A204.1 (cell line): ENCODE data around the gene FLACC1.

ENCODE experiments used
- FAIRE-seq: peaks from 2 replicates; lab custom pipeline; 2012; peaks lifted over from hg19 to GRCh38; lab: Jason Lieb, UNC

Gene FLACC1

DNA sequence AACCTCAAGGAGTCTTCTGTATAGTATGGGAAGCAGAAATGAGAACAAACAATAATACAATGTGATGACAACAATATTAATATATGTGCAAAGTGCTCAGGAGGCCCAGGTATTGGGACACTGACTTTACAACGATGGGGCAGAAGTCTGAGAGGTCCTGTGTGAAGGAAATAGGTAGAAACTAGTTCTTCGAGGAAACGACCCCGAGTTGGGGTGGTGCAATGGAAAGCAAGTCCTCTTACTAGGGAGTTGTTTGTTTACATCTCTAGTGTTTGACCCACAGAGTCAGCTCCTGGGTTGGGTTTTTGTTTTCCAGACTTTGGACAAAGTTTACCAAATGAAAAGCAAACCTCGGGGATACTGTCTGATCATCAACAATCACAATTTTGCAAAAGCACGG lies 80.6 kb downstream of the FLACC1 start:
- no peak for FAIRE-seq

DNA sequence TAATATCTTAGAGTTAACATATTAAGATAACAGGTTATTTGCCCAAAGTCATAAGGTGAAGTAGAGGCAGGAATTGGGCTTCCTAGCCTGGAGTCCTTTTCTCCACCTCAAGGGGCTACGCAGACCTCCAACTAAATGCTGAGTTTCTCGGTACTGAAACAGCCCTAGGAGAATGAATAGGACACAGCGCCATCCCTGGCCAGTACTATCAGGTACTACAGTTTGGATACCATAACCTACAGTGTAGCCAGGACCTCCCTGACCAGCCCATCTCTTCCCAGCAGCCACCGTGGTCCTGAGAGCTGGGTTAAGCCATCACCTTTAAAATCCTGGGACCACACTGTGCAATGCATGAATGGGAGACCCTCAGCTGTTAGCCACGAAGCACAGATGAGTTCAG lies 81.2 kb downstream of the FLACC1 start:
- FAIRE-seq, result no peak

DNA sequence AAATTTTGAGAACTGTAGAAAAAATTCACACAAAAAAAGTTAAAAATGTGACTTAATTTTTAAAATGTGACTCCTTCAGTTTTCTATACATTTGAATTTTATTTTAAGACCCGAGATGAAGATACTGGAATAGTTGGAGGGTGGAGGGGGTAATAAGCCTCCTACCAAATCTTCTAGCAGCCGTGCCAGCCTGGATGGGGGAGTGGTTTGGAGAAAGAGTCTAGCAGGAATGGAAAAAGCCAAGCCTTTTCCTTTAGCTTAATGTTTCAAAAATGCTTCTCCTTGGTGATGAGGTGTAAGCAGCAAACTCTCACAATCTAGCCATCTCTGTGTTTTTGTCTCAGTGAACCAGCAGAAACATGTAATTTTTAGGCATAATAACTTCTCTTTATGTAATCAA lies 82.1 kb downstream of the FLACC1 start:
- FAIRE-seq, result no peak

DNA sequence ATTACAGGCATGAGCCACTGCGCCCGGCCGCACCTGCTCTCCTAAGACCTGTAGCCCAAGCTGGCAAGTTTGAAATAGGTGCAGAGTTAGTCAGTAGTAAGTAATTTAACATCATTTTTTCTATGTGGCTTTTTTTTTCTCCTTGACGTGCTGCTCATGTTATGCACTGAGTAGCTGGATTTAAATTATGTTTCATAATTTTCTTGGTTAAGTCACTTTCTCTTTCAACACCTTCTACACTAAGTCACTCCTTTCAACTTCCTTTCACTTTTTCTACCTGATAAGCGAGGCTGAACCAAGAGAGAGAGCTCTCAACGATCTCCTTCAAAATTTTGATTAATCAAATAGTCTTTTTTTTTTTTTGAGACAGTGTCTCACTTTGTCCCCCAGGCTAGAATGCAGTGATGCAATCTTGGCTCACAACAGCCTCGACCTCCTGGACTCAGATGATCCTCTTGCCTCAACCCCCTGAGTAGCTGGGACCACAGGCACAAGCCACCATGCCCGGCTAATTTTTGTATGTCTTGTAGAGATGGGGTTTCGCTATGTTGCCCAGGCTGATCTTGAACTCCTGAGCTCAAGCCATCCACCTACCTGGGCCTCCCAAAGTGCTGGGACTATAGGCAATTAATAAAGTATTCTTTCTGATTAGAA lies 83.7 kb downstream of the FLACC1 start:
- FAIRE-seq, result no peak

DNA sequence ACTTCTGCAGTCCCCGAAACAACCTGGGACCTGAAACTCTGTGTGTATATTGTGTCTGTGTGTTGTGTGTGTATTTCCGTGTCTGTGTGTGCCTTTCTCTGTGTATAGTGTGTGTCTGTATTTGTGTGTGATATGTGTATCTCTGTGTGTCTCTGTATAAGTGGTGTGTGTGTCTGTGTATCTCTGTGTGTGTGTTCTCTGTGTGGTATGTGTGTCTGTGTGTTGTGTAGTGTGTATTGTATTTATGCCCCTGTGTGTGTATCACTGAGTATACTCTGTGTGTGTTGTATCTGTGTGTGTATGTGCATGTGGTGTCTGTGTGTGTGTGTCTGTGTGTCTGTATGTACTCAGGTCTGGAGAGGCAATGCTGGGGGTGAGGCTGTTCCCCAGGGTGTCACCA lies 85.2 kb downstream of the FLACC1 start:
- no peak for FAIRE-seq

DNA sequence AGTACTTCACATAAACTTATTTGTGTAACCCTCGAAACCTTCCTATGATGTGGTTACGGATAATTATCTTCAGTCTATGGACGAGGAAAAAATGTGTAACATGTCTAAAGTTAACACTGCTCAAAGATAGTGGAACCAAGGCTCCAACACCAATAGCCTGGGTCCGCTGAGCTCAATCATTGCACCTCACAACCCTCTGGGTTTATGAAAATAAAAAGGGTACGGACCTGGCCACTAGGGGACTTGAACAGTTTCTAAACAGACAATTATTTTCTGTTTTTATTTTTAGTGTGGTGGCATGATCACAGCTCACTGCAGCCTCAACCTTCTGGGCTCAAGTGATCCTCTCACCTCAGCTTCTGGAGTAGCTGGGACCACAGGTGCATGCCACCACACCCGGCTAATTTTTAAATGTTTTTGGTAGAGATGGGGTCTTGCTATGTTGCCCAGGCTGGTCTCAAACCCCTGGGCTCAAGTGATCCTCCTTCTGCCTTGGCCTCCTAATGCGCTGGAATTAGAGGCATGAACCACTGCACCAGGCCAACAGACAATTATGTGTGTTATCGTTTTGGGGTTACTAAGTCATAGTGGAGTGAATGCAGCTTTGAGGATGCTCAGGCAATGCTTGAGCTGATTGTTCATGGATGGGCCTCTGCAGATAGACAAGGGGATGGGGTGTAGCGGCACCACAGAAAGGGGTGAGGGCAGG lies 86.7 kb downstream of the FLACC1 start:
- no peak for FAIRE-seq

DNA sequence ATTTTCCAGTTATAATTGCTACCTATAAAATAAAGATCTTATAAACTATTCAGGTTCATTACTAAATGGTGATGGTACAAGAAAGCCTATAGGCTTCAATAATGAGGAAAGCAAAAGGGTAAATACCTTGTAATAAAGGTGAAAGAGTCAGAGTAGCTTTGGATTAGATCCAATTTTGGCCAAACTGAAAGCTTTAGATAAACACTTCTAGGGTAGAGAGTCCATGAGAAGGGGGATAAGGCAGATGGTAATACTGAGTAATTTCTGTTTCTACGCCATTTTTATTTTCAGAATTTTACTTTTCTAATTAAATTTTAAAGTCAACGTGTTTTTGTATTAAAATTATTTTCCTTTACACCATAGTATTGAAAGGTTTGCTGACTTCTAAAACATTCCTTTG lies 87.4 kb downstream of the FLACC1 start:
- FAIRE-seq, result no peak

DNA sequence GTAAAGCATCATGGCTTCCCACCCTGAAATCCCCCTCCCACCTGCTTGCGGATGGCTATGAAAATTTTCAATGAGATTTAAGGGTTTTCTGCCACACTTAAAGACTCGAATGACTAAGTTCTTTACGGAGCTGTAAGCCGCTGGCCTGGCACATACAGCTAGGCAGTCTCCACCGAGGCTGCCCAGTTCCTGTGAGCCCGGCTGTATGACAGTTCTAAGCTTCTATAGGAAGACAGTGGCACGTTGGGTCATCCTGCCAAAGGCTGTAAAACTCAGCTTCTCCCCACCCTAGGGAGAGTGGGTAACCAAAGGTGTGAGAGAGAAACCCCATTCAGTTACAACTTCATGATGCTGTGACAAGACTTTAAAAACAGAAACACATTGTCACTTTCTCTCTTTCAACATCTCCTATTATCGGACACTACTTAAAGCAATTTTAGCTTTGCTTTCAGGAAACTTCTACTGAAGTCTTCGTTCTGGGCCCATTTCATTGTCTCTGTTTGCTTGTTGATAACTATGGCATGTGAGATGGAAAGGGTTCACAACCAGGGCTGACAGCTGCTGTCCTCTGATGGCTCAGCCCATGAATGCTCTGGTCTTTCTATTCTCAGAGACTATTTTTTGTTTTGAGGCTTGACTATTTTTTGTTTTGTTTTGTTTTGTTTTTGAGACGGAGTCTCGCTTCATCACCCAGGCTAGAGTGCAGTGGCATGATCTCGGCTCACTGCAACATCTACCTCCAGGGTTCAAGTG lies 89.7 kb downstream of the FLACC1 start:
- FAIRE-seq, result no peak

DNA sequence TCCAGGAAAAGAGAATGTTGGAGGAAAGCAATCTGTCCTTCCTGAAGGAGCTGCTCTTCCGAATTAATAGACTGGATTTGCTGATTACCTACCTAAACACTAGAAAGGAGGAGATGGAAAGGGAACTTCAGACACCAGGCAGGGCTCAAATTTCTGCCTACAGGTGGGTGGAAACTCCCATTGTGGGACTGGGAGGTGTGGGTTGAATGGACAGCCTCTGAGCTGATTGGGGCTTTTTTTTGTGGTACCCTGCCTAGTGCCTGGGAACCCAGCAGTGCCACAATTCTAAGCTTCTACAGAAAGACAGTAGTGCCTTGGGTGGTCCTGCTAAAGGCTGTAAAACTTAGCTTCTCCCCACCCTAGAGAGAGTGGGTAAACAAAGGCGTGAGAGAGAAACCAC lies 90.5 kb downstream of the FLACC1 start:
- no peak for FAIRE-seq

DNA sequence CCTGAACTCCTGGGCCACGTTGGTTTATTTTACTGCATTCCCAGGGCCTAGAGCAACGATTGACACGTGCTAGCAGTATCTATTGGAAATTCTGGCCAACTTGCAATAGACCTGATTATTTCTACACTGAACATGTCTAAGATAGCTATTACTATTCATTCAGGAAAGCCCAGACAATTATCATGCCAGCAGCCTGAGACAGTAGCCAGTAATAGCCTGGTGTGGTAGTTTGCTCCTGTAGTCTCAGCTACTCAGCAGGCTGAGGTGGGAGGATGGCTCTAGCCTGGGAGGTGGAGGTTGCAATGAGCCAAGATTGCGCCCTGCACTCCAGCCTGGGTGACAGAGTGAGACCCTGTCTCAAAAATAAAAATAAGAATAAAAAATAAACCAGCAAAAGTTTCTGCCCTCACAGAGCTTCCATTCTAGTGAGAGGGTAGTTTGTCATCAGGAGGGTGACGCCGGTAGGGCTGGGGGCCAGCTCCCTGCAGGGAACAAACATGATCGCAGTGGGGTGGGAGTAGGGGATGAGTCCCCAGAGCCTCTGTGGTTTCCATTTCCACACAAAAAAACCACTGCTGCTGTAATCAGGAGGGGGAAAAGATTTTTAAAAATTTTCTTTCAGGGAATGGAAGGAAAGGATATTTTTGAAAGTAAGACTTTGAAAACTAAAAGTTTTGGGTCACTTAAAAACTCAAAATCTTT lies 92.5 kb downstream of the FLACC1 start:
- FAIRE-seq, result no peak

DNA sequence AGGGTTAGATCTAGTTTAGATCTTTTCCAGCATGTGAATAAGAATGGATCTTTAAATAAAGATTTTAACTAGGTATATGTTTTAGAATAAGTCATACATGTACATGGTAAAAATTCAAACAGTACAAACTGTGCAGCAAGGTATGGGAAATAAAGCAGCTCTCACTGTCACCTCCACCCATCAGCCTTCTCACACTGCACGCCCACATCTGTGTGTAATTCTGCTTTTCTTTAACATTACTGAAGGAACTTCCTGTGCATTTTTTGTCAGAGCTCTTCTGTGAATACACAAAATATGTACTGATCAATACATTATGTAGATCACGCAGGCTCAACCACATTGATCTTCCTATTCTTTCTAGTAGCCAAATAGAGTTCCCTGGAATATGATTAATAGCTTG lies 93.4 kb downstream of the FLACC1 start:
- FAIRE-seq, result no peak

DNA sequence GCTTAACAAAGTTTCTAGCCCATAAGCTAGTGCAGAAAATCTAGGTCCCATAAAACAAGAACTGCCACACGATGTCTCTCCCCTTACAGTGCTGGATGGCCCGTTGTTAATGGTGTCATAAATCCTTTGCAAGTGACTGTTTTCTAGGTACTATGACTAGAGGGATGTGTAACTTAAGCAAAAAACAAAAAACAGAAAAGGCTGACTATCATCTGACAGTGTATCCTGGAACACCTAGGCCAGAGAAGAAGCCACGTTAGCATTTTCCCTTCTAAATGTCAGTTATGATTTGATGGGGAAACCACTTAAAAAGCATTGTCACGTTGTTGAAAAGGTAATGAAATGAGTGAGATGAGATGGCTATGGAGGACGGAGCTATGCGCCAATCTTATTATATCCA lies 94.4 kb downstream of the FLACC1 start:
- no peak for FAIRE-seq

DNA sequence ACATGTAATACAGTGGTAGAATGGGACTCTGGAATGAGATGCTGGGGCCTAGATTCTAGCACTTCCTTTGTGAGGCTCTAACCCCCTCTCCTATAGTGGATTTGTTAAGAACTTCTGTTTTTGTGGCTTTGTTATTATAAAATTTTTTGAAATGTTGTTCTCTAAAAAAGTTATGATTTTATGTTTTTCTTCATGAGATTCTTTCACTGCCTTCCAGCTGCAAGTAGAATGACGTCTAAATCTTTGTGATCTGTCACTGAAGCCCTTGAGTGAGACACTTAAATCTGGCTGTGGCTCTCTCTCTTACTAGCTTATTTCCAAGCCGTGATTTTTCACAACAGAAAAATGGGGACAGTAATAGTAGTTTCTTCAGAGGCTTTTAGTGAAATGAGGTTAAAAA lies 95.2 kb downstream of the FLACC1 start:
- no peak for FAIRE-seq

DNA sequence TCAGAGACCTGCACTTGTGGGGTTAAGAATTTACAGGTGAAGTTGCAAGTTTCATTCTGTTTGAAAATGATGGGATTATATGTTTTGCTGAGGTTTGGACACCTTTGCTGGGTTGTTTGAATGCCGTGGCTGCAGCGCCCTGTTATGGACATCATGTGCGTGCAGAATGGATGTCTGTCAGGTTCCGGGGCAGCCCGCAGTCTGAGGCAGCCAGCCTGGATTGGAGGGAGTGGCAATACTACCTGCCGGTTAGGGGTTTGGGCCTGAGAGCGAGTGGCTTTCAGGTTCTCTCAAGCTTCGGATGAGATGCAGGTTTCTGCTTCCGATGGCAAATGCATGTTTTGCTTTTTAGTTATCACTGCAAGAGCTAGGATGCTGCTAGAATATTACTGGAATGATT lies 95.7 kb downstream of the FLACC1 start:
- no peak for FAIRE-seq

DNA sequence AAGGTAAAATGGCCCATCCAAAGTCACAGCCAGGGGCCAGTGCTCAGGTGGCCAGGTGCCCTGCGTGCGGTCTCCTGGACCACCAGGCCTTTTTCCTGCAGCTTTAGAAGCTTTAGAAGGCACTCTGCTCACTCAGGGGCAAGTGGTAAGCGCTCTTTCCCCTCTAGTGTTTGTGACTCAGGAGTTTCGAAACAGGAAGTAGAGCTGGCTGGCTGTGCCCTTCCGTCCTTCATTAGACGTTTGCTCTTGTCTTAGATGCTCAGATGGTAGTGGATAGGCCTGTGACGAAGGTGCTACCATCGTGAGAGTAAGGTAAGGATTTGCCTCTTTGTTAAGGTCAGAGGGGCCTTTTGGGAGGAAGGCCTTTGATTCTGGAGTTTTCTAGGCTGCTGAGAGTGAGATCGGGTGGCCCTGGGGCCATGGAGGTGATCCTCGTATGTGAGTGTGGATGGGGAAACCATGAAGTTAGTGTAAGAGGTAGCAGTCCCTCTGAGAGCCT lies 96.8 kb downstream of the FLACC1 start, which contains the start of gene CASP8:
TSS of gene CASP8 (plus strand) at position 235 of the 499 bp plus-strand sequence. CDS start 5,951 bp downstream, outside the sequence.
- no peak for FAIRE-seq

DNA sequence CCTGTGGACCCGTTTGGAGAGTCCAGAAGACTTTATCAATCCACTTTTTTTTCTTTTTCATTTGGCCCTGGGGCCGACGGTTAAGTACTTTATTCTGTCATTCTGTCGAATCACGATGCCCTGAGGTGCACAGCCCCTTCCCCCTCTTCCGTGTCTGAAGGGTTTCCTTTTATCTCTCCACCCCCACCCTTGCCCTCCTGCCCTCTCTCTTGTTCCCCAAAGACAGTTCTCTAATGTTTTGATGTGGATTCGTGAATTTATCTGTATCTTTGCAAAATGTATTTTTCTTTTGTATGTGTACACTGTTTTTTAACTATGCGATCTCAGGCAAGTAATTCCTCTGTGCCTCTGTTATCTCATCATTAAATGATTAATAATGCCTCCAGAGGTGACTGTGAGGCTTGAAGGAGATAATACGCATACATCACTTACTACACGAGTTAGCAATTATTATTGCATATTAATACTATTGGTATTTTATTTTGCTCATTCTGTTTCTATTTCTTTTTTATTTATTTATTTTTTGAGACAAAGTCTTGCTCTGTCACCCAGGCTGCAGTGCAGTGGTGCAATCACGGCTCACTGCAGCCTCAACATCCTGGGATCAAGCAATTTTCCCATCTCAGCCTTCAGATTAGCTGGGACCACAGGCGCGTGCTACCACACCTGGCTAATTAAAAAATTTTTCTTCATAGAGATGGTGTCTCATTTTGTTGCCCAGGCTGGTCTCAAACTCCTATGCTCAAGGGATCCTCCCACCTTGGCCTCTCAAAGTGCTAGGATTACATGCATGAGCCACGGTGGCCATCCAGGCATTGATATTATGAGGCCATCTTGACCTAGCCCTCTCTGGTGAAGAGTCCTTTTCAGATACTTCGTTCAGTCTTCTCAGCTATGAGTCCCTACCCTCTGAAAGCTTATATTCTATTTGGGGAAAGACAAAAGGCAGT lies 98.2 kb downstream of the FLACC1 start:
- FAIRE-seq, result no peak

DNA sequence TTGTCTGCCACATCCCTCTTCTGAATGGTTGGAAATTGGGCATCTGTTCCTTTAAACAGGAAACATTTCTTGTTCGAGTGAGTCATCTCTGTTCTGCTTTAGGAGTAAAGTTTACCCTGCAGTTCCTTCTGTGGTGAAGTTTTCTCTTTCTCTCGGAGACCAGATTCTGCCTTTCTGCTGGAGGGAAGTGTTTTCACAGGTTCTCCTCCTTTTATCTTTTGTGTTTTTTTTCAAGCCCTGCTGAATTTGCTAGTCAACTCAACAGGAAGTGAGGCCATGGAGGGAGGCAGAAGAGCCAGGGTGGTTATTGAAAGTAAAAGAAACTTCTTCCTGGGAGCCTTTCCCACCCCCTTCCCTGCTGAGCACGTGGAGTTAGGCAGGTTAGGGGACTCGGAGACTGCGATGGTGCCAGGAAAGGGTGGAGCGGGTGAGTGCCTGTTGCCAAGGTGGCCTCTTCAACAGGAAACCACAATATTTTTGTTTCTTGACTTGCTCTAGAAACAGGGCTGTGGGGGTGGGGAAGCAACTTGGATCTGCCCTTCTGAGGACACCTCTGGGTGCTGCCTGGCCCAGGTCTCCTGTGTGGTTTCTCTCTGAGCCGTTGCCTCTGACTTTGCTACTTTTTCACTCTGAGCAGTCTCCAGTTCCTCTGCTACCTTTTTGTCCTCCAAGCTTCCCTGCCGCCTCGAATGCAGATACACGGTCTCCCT lies 99.0 kb downstream of the FLACC1 start:
- peak; percentile 34 for FAIRE-seq

DNA sequence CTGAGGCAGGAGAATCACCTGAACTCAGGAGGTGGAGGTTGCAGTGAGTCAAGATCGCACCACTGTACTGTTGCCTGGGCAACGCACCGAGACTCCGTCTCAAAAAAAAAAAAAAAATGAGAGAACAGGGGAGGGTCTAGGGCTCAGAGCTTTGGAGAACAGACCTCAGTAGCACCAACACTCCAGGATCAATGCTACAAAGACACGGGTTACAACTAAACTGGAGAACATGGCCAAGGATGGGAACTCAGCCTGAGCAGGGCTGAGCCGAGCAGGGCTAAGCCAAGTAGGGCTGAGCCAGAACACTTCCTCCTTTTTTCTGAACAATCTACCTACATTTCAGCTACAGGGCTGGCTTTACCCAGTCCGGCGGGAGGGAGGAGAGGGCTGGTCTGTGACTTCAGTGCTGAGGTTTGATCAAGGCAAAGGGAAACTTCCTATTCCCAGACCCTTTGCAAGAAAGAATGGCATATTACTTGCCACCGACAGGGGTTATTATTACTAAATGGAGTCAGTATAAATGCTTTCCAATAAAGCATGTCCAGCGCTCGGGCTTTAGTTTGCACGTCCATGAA lies 99.7 kb downstream of the FLACC1 start:
- FAIRE-seq, result no peak

DNA sequence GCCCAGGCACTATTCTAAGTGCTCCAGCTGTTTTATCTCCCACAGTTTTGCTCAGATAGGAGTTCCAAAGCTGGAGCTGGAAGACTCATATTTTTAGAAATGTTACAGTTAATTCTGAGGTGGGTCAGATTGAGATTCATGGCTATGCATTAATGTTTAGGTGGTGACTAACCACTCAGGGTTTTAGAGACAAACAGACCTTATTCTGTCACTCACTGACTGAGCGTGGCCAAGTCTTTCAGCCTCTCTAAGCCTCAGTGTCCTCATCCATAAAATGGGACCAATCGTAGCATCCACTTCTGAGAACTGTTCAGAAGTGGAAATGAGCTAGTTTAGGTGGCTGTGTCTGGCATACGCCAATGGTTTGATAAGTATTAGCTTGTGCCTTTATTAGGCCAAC lies 101.1 kb downstream of the FLACC1 start:
- no peak for FAIRE-seq

DNA sequence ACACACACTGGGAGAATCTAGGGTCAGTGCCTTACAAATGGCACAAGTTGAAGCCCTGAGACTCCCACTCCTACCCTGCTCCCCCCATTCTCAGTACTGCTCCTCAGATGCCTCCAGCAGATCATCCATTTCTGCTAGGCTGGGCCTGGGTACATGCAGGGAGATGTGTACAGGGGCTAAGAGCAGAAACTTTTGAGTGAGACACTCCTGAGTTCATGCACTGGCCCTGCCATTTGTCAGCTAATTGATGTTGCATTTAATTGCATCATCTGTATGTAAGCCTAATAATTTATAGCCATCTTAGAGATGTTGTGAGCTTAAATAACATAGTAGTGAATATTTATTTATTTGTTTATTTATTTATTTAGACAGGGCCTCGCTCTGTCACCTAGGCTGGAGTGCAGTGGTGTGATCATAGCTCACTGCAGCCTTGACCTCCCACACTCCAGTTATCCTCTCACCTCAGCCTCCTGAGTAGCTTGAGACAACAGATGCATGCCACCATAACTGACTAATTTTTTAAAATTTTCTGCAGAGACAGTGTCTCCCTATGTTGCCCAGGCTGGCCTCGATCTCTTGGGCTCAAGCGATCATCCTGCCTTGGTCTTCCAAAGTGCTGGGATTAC lies 101.6 kb downstream of the FLACC1 start:
- no peak for FAIRE-seq
